ENCODE results near the gene DBNDD1.
"Not testable (repeated sequence)": the region's sequence is repeated elsewhere in the genome, so short reads cannot be mapped to it uniquely, and the experiment has no call there.

The DBNDD1 gene, protein sequence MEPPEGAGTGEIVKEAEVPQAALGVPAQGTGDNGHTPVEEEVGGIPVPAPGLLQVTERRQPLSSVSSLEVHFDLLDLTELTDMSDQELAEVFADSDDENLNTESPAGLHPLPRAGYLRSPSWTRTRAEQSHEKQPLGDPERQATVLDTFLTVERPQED

GRCh38 chr16:90018652-90019542 lies at the start of gene DBNDD1:
TSS of gene DBNDD1 (minus strand) at chr16:90019456. CDS start at chr16:90019341, 115 bp downstream.
- DNase-seq, result no peak

GRCh38 chr16:90061437-90061836 lies 42.2 kb upstream of the DBNDD1 start:
- DNase-seq, result no peak

DNA sequence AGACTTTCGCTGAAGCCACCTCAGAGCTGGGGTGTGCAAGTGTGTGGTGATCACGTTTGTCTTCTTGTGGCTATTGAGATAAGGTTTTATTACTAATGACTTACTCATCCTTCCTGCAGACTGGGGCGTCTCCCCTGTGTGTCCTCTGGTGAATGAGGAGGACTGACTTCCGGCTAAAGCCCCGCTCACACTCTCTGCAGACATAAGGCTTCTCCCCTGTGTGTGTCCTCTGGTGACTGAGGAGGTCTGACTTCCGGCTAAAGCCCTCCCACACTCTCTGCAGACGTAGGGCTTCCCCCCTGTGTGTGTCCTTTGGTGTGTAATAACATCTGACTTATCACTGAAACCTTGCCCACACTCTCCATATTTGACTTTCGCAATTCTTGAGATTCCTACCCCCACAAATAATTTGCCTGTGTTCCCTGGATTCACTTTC lies 38.5 kb upstream of the DBNDD1 start:
- peak; percentile 71 for DNase-seq

- not testable (repeated sequence) for DNase-seq
Measured at GRCh38 chr16:90056521-90056920, 37.3 kb upstream of the DBNDD1 start.

DNA sequence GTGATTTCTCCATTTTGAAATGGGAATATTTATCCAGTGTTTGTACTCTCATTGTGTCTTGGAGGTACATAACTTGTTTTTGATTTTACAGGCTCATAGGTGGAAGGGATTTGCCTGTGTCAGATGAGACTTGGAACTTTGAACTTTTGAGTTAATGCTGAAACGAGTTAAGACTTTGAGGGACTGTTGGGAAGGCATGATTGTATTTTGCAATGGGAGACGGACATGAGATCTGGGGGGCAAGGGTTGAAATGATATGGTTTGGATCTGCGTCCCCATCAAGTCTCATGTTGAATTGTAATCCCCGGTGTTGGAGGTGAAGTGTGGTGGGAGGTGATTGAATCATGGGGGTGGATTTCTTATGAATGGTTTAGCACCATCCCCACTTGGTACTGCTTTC lies 36.1 kb upstream of the DBNDD1 start:
- DNase-seq, result no peak

DNA sequence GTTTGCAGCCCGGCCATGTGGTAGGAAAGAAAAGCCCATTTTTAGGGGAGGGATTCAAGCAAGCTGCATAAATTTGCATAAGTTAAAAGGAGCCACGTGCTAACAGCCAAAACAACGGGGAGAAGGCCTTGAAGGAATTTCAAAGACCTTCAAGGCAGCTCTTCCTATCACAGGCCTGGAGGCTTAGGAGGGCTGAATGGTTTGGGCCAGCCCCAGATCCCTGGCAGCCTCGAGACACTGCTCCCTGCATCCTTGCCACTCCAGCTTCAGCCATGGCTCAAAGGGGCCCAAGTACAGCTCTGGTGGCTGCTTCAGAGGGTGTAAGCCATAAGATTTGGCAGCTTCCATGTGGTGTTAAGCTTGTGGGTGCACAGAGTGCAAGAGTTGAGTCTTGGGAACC lies 35.3 kb upstream of the DBNDD1 start:
- no peak for DNase-seq

GRCh38 chr16:90053902-90054500 lies 34.7 kb upstream of the DBNDD1 start:
- DNase-seq, result no peak

- no peak for DNase-seq
Measured at GRCh38 chr16:90050969-90051368, 31.7 kb upstream of the DBNDD1 start.

DNA sequence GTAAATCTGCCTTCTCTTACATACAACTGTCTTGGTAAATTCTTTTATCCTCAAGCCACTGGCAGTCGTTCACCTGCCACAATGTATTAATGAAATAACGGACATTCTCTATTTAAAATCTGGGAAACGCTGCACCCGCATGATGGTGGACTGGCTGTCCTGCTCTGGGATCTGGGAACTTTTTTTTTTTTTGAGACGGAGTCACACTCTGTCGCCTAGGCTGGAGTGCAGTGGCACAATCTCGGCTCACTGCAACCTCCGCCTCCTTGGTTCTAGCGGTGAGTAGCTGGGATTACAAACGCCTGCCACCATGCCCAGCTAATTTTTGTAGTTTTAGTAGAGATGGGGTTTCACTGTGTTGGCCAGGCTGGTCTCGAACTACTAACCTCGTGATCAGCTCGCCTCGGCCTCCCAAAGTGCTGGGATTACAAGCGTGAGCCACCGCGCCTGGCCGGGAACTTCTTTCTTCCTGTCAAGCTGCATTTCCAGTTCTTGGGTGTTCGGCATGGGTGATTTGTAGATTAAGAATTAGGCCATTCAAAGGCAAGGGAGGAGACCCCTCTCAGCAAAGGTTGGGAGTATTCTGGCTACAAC lies 29.6 kb upstream of the DBNDD1 start:
- no peak for DNase-seq

DNA sequence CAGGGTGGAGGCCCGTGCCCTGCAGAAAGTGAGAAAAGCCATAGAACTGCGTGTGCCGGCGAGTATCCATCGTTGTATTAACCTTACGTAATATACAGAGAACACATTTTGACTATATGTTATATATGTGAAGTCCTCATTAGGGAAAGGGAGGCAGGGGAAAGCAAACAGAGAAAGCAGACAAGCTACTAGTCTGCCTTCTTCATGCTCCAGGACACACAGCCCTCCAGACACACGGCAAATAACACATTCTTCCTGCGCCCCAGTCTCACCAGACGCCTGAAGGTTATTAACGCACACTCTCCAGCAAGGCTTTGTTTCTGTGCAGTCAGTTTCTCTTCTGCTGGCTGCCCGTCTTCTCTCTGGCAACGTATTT lies 29.1 kb upstream of the DBNDD1 start:
- no peak for DNase-seq

DNA sequence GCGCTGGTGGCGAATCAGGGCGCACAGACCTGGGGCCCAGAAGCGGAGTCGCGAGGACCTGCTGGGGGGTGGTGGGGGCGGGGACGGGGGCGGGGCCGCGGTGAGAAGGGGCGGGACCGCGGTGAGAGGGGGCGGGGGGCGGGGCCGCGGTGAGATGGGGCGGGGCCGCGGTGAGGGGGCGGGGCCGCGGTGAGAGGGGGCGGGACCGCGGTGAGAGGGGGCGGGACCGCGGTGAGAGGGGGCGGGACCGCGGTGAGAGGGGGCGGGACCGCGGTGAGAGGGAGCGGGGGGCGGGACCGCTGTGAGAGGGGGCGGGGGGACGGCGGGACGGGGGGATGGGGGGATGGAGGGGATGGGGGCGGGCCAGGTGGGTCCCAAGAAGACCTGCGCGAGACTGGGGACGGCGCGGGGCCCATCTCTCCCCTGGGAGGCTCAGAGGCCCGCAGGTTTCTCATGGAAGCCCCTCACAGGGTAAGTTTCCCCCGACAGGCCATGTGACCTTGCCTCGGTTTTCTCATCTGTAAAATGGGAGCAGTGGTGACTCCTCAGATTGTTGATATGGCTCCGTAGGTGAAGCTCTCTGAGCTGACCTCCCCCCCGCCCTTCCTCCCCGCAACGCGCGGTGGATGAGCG lies 28.6 kb upstream of the DBNDD1 start:
- no peak for DNase-seq

- DNase-seq, result no peak
Measured at GRCh38 chr16:90046971-90047713, 27.9 kb upstream of the DBNDD1 start.

DNA sequence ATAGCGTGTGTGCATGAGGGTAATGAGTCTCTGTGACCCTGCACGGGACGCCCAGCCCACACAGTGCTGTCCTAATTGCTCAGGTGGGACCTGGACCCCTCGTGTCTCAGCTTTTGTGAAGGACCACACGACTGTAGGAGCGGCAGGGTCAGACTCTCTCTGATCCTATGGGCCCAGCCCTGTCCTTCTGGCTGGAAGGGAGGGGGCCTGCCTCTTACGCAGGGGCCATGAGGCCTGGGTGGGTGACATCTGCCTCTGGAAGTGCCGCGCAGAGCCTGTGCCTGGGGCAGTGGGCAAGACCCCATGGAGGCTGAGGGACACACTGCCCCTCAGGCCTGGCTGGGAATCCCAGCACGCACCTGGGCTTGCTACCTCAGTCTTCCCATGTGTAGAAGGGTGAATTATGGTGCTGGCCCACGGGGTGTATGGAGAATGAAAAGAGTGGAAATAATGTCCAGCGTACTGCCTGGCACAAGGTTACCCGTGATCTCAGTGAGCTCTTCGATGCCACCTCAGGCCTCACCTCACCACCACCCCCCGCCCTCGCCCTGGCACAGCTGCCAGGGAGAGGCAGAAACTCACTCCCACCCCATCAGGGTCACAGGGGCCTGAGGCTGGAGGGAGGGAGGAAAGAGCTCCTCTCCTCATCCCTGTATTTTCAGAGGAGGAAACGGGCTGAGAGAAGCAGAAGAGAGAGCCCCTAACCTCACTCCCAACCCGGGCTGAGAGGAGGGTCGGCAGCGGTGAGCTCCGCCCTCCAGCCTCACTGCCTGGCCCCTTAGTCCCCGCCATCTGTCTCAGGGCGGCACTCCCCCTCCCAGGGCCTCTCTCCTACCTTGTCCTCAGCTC lies 27.1 kb upstream of the DBNDD1 start:
- DNase-seq, result no peak

DNA sequence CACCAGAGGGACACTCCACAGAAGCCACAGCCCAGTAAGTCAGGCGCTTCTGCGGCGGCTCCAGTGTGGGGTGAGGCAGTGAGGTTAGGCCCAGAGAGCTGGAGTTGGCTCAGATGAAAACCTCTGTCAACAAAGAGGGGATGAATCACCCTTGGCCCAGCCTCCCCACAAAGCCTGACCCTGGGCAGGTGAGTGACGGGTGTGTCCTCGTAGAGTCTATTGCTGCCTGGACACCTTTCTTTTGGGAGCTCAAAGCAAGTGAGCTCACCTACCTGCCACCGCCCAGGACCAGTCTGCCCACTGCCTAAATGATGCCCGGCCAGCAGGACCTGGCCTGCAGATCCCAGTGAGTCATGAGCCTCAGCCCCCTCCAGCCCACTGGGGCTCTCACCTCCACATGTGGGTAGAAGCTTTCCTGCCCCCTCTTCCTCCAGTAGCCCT lies 24.9 kb upstream of the DBNDD1 start:
- no peak for DNase-seq

GRCh38 chr16:90043526-90043925 lies 24.3 kb upstream of the DBNDD1 start:
- DNase-seq, result no peak

- no peak for DNase-seq
Measured at GRCh38 chr16:90042946-90043514, 23.8 kb upstream of the DBNDD1 start.

GRCh38 chr16:90041896-90042473 lies 22.7 kb upstream of the DBNDD1 start:
- DNase-seq, result no peak

DNA sequence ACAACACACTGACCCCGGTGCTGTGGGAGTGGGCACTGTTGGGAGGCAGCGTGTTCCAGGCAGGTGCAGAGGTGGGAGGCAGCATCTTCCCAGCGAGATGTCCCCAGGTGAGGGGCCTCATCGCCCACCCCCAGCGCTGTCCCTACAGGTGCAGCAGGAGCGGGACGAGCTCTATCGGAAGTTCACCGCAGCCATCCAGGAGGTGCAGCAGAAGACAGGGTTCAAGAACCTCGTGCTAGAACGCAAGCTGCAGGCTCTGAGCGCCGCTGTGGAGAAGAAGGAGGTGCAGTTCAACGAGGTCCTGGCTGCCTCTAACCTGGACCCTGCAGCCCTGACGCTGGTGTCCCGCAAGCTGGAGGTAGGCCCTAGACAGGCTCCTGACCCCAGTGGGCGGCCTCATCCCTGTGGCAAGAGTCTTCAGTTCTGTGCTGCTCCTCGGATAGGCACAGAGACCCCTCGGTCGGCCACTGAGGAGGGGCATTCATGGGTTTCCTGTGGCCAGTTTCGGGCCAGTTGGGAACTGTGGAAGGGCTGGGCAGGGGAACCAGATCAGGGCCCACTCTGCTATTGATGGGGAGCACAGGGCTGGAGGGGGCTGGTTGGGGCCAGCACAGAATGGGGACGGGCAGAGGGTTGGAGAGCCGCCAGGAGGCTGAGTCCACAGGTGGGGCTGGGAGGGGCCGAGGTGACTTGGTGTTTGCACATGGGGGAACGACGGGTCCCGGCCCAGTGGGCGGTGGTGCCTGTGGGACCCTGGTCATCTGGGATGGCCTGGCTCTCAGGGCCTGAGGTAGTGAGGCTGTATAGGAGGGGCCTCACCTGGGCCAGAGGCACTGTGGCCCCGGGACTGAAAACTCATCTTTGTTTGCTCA lies 21.1 kb upstream of the DBNDD1 start:
- no peak for DNase-seq

GRCh38 chr16:90037276-90037675 lies 18.0 kb upstream of the DBNDD1 start:
- no peak for DNase-seq

DNA sequence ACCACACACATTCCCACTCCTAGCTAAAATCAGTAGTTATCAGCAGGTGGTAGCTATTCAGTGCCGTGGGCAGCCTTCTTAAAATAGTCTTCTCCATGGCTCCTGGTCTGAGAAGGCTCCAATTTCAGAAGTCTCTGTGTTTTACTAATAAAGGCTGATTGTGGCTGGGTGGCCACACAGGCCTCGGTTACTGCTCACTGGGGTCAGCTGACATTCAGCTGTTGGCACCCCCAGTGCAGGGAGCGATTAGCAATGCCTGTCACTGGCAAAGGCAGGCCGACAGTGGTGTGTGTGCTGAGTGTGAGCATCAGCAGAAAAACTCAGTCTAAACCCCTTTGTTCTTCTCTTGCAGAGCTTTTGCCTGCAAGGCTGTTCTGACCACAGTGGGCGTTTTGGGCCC lies 16.6 kb upstream of the DBNDD1 start:
- DNase-seq, result no peak

Measured in activated effector memory CD4-positive, alpha-beta T cell treated with anti-CD3 and anti-CD28 coated beads, Interleukin-2, amount 50 U/mL, for 16 hours (primary cell).